Stimulated activated naive CD4-positive, alpha-beta T cell treated with Interleukin-2 at 50 U/mL for 16 hours (primary cell): ENCODE results near the gene MYCBPAP.
A peak's percentile ranks its signal among the peaks of the same experiment; 100 is the strongest.
"Not testable (repeated sequence)": the region's sequence is repeated elsewhere in the genome, so short reads cannot be mapped to it uniquely, and the experiment has no call there.

Source experiments
- DNase-seq: peaks from one replicate; lab custom pipeline; 2025; lab: John Stamatoyannopoulos, UW

The MYCBPAP gene

GRCh38 chr17:50472286-50472685 lies 36.0 kb upstream of the MYCBPAP start:
- DNase-seq = no peak

- not testable (repeated sequence) for DNase-seq
These were observed 35.5 kb upstream of the MYCBPAP start for GRCh38 chr17:50472761-50473161.

GRCh38 chr17:50473901-50474300 lies 34.3 kb upstream of the MYCBPAP start:
- DNase-seq = no peak

GRCh38 chr17:50474523-50474922 lies 33.7 kb upstream of the MYCBPAP start:
- DNase-seq = no peak

GRCh38 chr17:50475362-50475761 lies 32.9 kb upstream of the MYCBPAP start:
- no peak for DNase-seq

- not testable (repeated sequence) for DNase-seq
These were observed 32.3 kb upstream of the MYCBPAP start for GRCh38 chr17:50475775-50476544.

- DNase-seq = no peak
These were observed 31.5 kb upstream of the MYCBPAP start for GRCh38 chr17:50476545-50477315.

GRCh38 chr17:50477976-50478375 lies 30.3 kb upstream of the MYCBPAP start:
- no peak for DNase-seq

GRCh38 chr17:50478391-50479381 lies 29.6 kb upstream of the MYCBPAP start, which contains the start of gene RSAD1:
Gene RSAD1 (plus strand): TSS chr17:50478860. CDS start chr17:50478885, 25 bp downstream.
- DNase-seq = peak; percentile 82

GRCh38 chr17:50479522-50480141 lies 28.6 kb upstream of the MYCBPAP start:
- DNase-seq = peak; percentile 64

- no peak for DNase-seq
These were observed 28.0 kb upstream of the MYCBPAP start for GRCh38 chr17:50480142-50480764.

GRCh38 chr17:50480854-50481490 lies 27.3 kb upstream of the MYCBPAP start:
- DNase-seq = no peak

- DNase-seq = no peak
These were observed 26.6 kb upstream of the MYCBPAP start for GRCh38 chr17:50481648-50482047.

GRCh38 chr17:50482110-50482509 lies 26.1 kb upstream of the MYCBPAP start:
- DNase-seq = no peak

GRCh38 chr17:50482516-50482915 lies 25.7 kb upstream of the MYCBPAP start:
- peak; percentile 65 for DNase-seq

- no peak for DNase-seq
These were observed 25.0 kb upstream of the MYCBPAP start for GRCh38 chr17:50483266-50483665.

GRCh38 chr17:50484386-50485155 lies 23.7 kb upstream of the MYCBPAP start:
- no peak for DNase-seq

- no peak for DNase-seq
These were observed 20.8 kb upstream of the MYCBPAP start for GRCh38 chr17:50487213-50488096.

- no peak for DNase-seq
These were observed 19.4 kb upstream of the MYCBPAP start for GRCh38 chr17:50488880-50489279.
